Nephron progenitor cell (in vitro differentiated cells): ENCODE results near the gene UBXN2A.

ENCODE experiments used
- DNase-seq: peaks from one replicate; pipeline ENCODE4 v3.0.0; 2021
- H3K27ac Mint-ChIP-seq: 2 replicates; pipeline ENCODE4 v1.8.0; 2021; ENCODE audit warnings: mild to moderate bottlenecking, moderate library complexity, mixed read lengths
- H3K27me3 Mint-ChIP-seq: 2 replicates; pipeline ENCODE4 v1.8.0; 2021; ENCODE audit warnings: mild to moderate bottlenecking, low read depth, mixed read lengths; ENCODE audit not compliant: poor library complexity
- H3K36me3 Mint-ChIP-seq: 2 replicates; pipeline ENCODE4 v1.8.0; 2021; ENCODE audit warnings: low read depth, mixed read lengths
- H3K4me1 Mint-ChIP-seq: 2 replicates; pipeline ENCODE4 v1.8.0; 2021; ENCODE audit warnings: mixed read lengths
- H3K4me3 Mint-ChIP-seq: 2 replicates; pipeline ENCODE4 v1.8.0; 2021; ENCODE audit warnings: mild to moderate bottlenecking, moderate library complexity, mixed read lengths
- H3K9me3 Mint-ChIP-seq: 2 replicates; pipeline ENCODE4 v1.8.0; 2021; ENCODE audit warnings: mild to moderate bottlenecking, moderate library complexity, mixed read lengths
- CTCF ChIP-seq: fragments of 200-600 bp; sonication (generic); IDR thresholded peaks from 2 replicates; pipeline ENCODE4 v1.5.0; 2021; ENCODE audit warnings: antibody characterized with exemption

UBXN2A gene

GRCh38 chr2:24015562-24016375 is 75.5 kb downstream of the UBXN2A start:
- DNase-seq, result no peak
- Mint-ChIP-seq H3K9me3 (no peaks in the 10 kb centered on the region), H3K36me3 (peaks cover 4% of the 10 kb centered on the region), H3K4me1 (peaks cover 12% of the 10 kb centered on the region), H3K27ac (no peak overlapping the region), H3K4me3 (no peak overlapping the region), H3K27me3 (peaks cover 21% of the 10 kb centered on the region)
- no peak for TF ChIP-seq CTCF

- no peak overlapping the region for H3K27ac Mint-ChIP-seq
- H3K36me3 Mint-ChIP-seq, result peaks cover 4% of the 10 kb centered on the region
- no peaks in the 10 kb centered on the region for H3K9me3 Mint-ChIP-seq
- no peak for TF ChIP-seq CTCF
- DNase-seq, result no peak
- H3K4me3 Mint-ChIP-seq, result no peak overlapping the region
- peaks cover 12% of the 10 kb centered on the region for H3K4me1 Mint-ChIP-seq
- H3K27me3 Mint-ChIP-seq, result peaks cover 15% of the 10 kb centered on the region
Measured at GRCh38 chr2:24016376-24016761, 76.1 kb downstream of the UBXN2A start.

- H3K4me3 Mint-ChIP-seq, result no peak overlapping the region
- no peaks in the 10 kb centered on the region for H3K9me3 Mint-ChIP-seq
- TF ChIP-seq CTCF, result no peak
- H3K4me1 Mint-ChIP-seq, result peaks cover 12% of the 10 kb centered on the region
- peaks cover 4% of the 10 kb centered on the region for H3K36me3 Mint-ChIP-seq
- no peak for DNase-seq
- H3K27ac Mint-ChIP-seq, result no peak overlapping the region
- peaks cover 8% of the 10 kb centered on the region for H3K27me3 Mint-ChIP-seq
Measured at GRCh38 chr2:24016853-24017703, 76.8 kb downstream of the UBXN2A start.

- Mint-ChIP-seq H3K4me1 (peaks cover 12% of the 10 kb centered on the region), H3K9me3 (no peaks in the 10 kb centered on the region), H3K4me3 (no peak overlapping the region), H3K27me3 (peaks cover 3% of the 10 kb centered on the region), H3K36me3 (peaks cover 4% of the 10 kb centered on the region), H3K27ac (peak overlapping the region; percentile 7)
- no peak for DNase-seq
- no peak for TF ChIP-seq CTCF
Measured at GRCh38 chr2:24017711-24018110, 77.4 kb downstream of the UBXN2A start.

GRCh38 chr2:24018241-24018640 is 78.0 kb downstream of the UBXN2A start:
- Mint-ChIP-seq H3K4me1 (peaks cover 12% of the 10 kb centered on the region), H3K36me3 (peaks cover 4% of the 10 kb centered on the region), H3K4me3 (no peak overlapping the region), H3K9me3 (no peaks in the 10 kb centered on the region), H3K27ac (peak overlapping the region; percentile 7), H3K27me3 (peaks cover 3% of the 10 kb centered on the region)
- no peak for DNase-seq
- no peak for TF ChIP-seq CTCF
